ENCODE data around the gene LCN10.

The LCN10 gene

DNA sequence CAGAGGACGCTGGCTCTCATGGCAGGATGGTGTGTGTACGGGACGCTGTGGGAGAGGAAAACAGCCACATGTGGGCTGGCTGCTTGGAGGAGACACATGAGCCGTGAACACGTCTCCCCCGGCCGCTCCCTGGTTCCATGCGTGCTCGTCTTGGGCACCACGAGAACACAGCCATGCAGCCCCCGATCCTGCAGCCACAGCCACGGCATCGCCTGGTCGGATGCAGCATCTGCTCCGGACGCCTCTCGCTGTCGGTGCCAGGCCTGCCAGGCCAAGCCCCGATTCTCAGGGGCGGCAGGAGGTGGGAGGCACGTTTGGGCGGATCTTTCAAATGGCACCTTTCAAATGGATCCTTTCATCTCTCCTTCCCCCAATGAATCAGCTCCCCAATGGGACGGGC, 3.2 kb downstream of the LCN10 start:
- no peaks in the 10 kb centered on the region for H3K36me3 ChIP-seq
- H3K4me3 ChIP-seq (ENCODE audit: low read depth, low read length): no peak overlapping the region
- TF ChIP-seq, protein P1, sequence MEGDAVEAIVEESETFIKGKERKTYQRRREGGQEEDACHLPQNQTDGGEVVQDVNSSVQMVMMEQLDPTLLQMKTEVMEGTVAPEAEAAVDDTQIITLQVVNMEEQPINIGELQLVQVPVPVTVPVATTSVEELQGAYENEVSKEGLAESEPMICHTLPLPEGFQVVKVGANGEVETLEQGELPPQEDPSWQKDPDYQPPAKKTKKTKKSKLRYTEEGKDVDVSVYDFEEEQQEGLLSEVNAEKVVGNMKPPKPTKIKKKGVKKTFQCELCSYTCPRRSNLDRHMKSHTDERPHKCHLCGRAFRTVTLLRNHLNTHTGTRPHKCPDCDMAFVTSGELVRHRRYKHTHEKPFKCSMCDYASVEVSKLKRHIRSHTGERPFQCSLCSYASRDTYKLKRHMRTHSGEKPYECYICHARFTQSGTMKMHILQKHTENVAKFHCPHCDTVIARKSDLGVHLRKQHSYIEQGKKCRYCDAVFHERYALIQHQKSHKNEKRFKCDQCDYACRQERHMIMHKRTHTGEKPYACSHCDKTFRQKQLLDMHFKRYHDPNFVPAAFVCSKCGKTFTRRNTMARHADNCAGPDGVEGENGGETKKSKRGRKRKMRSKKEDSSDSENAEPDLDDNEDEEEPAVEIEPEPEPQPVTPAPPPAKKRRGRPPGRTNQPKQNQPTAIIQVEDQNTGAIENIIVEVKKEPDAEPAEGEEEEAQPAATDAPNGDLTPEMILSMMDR (IDR thresholded peaks at IDR 0.05; ENCODE audit: low read depth, low read length): no peak
- no peaks in the 10 kb centered on the region for H3K27me3 ChIP-seq
- H3K9me3 ChIP-seq: no peaks in the 10 kb centered on the region
- no peak for DNase-seq
- peaks cover 7% of the 10 kb centered on the region; the same call in 1 of the 2 replicates for H3K4me1 ChIP-seq

DNA sequence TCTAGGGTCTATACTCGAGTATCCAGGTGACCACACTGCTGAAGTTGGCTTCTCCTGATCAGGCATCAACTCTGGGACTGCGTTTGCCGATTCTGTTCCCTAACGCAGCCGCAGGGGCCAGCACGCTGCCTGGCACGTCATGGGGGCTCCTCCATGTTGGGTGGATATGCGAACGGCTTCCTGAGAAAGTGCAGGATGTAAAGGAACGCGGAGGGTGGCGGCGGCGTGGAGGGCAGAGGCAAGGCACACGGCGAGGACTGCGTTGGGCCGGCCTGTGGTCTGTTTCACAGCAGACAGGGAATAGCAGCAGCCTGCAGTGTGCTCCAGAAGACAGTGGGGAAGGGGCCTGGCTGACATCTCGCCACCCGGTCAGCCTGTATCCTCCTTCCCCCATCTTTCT, 3.8 kb downstream of the LCN10 start:
- no peaks in the 10 kb centered on the region for H3K9me3 ChIP-seq
- H3K27me3 ChIP-seq: no peaks in the 10 kb centered on the region

DNA sequence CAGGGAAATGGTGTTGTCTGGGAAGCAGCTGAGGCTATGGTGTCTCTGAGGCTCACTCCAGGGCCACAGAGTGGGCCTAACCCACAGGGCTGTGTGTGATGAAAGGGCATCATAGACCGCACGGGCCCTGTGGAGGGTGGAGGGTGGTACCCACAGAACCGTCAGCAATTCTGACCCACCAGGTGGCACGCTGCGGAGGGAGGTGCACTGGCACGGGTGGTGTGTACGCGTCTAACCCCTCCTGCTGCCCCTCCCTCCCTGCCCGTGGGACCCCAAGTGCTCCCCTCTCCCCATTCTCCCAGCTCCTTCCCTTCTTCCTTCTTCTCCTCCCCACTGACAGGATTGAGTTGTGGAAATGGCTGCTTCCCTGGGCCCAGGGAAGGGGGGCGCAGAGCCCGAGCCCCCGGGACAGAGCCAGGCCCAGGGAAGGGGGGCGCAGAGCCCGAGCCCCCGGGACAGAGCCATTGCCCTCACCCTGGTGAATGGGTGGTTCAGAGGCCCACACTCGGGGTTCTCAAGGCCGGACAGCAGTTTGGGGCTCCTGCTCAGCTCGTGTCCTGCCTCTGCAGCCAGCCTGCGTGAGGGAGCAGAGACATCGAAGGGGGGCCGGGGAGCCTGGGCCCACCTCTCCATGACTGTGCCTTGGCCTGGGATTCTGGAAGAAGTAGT, 6.8 kb downstream of the LCN10 start:
- Histone ChIP-seq H3K4me1 (peaks cover 2% of the 10 kb centered on the region; the same call in 1 of the 2 replicates), H3K9me3 (no peaks in the 10 kb centered on the region)
- DNase-seq: no peak

More for the DNA sequence above, 3.8 kb downstream of the LCN10 start:
- Histone ChIP-seq H3K4me1 (peaks cover 7% of the 10 kb centered on the region; the same call in 1 of the 2 replicates), H3K36me3 (no peaks in the 10 kb centered on the region), H3K4me3 (ENCODE audit: low read depth, low read length) (no peak overlapping the region)
- TF ChIP-seq, protein P1 (IDR thresholded peaks at IDR 0.05; ENCODE audit: low read depth, low read length): no peak
- DNase-seq: no peak

DNA sequence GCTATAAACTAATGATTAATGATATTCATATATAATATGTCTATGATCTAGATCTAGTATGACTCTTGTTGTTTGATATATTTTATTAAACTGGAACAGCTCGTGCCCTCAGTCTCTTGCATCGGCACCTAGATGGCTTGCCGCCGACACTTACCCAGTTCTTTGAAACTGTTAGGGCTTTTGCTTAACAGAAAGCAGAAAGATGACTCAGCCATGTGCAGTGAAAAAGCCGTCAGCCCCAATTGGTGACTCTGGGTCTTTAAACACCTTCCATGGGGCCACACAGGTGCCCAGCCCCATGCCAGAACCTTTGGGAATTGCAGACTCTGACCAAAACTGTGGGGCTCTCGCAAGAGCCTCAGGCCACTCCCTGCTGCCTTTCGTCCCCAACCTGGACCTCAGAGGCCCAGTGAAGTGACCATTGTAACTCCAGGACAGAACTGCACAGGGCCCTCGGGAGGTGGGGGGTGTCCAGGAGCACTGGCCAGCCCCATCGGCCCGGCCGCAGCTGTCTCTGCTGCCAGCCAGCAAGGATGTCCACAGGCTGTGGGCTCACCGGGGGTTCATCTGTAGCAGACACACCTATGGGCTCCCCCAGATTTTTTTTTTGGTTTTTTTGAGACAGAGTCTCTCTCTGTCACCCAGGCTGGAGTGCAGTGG, 7.8 kb downstream of the LCN10 start:
- Histone ChIP-seq H3K36me3 (no peaks in the 10 kb centered on the region), H3K27me3 (no peaks in the 10 kb centered on the region), H3K9me3 (no peaks in the 10 kb centered on the region), H3K4me3 (ENCODE audit: low read depth, low read length) (no peak overlapping the region), H3K4me1 (no peaks in the 10 kb centered on the region)
- TF ChIP-seq, protein P1 (IDR thresholded peaks at IDR 0.05; ENCODE audit: low read depth, low read length): no peak
- no peak for DNase-seq

More for the DNA sequence above, 6.8 kb downstream of the LCN10 start:
- no peak overlapping the region for H3K4me3 ChIP-seq (ENCODE audit: low read depth, low read length)
- no peaks in the 10 kb centered on the region for H3K36me3 ChIP-seq
- TF ChIP-seq, protein P1 (IDR thresholded peaks at IDR 0.05; ENCODE audit: low read depth, low read length): no peak
- no peaks in the 10 kb centered on the region for H3K27me3 ChIP-seq

DNA sequence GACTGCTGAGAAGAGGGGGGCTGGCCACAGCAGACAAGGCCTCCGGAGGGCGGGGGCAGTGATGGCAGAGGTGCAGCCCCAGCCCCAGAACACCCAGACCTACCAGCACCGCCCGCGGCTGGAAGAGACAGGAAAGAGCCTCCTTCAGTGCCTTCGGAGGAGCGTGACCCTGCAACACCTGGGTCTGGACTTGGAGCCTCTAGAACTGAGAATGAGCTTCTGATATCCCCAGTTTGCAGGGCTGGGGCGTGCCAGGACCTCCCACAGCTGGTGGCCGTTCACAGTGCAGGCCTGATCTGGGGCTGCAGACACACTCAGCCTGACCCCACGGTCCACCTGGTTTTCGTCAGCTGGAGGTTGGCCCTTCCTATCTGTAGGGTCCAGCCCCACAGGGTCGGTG, 9.1 kb downstream of the LCN10 start:
- H3K4me1 ChIP-seq: no peaks in the 10 kb centered on the region
- H3K27me3 ChIP-seq: no peaks in the 10 kb centered on the region
- H3K36me3 ChIP-seq: no peaks in the 10 kb centered on the region; the same call in 1 of the 2 replicates
- no peak for DNase-seq
- TF ChIP-seq, protein P1 (IDR thresholded peaks at IDR 0.05; ENCODE audit: low read depth, low read length): no peak
- H3K9me3 ChIP-seq: no peaks in the 10 kb centered on the region; the same call in 1 of the 2 replicates
- H3K4me3 ChIP-seq (ENCODE audit: low read depth, low read length): no peak overlapping the region

All from BE2C (cell line).